ENCODE data around the gene FOCAD.

DNA sequence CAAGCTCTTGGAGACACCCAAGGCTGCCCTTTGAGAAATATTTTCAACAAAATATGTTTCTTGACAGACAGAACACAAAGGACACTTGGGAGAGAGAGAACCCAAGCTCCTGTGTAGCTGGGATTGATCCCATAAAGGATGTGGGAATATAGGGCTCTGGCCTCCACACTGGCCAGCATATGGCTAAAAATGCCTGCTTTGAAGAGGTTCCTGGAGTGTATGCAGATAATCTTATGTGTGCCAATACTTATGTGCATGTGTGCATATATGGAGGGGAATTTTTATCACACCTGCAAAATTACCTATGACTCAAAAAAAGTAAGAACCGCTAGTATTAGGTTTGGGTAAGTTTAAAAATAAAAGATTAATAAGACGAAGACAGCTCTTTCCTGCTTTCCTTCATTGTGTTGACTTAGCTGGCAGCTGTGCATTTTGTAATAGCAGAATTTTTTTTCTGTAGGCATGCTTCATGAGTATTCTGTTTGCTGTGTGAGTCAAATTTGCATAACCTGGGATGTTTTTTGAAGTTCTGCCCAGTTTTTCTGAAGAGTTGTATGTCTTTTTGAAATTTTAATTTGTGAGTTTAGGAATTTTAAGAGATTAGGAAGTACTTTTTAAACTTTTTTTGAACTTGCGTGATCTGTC, 304.7 kb downstream of the FOCAD start:
- TF ChIP-seq, protein P1, sequence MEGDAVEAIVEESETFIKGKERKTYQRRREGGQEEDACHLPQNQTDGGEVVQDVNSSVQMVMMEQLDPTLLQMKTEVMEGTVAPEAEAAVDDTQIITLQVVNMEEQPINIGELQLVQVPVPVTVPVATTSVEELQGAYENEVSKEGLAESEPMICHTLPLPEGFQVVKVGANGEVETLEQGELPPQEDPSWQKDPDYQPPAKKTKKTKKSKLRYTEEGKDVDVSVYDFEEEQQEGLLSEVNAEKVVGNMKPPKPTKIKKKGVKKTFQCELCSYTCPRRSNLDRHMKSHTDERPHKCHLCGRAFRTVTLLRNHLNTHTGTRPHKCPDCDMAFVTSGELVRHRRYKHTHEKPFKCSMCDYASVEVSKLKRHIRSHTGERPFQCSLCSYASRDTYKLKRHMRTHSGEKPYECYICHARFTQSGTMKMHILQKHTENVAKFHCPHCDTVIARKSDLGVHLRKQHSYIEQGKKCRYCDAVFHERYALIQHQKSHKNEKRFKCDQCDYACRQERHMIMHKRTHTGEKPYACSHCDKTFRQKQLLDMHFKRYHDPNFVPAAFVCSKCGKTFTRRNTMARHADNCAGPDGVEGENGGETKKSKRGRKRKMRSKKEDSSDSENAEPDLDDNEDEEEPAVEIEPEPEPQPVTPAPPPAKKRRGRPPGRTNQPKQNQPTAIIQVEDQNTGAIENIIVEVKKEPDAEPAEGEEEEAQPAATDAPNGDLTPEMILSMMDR (IDR thresholded peaks at IDR 0.05): no peak
- TF ChIP-seq EP300 (IDR thresholded peaks at IDR 0.05): no peak

All from stomach (tissue), 4 donors.